B cell (primary cell): ENCODE data around the gene KRT77. TPM values are rescaled to one million over a fixed set of nuclear protein-coding genes. Genes with fewer than 3 reads are reported as not detected.
"Not testable (repeated sequence)": the region's sequence is repeated elsewhere in the genome, so short reads cannot be mapped to it uniquely, and the experiment has no call there.

Source experiments
- ATAC-seq: fragments of 200-7000 bp; cut with Tn5 transposase; one replicate; pipeline ENCODE4 v1.10.0; 2021; ENCODE audit warnings: low read depth, mild to moderate bottlenecking, moderate number of reproducible peaks, moderate library complexity
- CTCF ChIA-PET: fragments of 350-600 bp; sonication (Branson Sonifier 250); formaldehyde crosslinking; loops from one replicate; lab custom pipeline; 2021; ENCODE audit warnings: antibody characterized with exemption, inconsistent platforms; lab: Charles Lee
- POLR2A ChIA-PET: fragments of 350-600 bp; sonication (Branson Sonifier 250); formaldehyde crosslinking; loops from one replicate; lab custom pipeline; 2021; ENCODE audit warnings: antibody characterized with exemption; lab: Charles Lee
- DNase-seq: peaks from one replicate; pipeline ENCODE4 v3.0.0; 2013
- H2AFZ ChIP-seq: 2 replicates; pipeline ENCODE4 v1.6.1; 2012; ENCODE audit warnings: mild to moderate bottlenecking, low read depth, low read length; ENCODE audit not compliant: insufficient read depth, poor library complexity, severe bottlenecking
- H3K27ac ChIP-seq, 2 donors: 1 replicate in 1 of 2; 2 replicates in 1 of 2; pipeline ENCODE4 v1.5.1; 2012 to 2013; ENCODE audit warnings: low read length in 2 of 2, mild to moderate bottlenecking in 2 of 2, moderate library complexity in 1 of 2
- H3K27me3 ChIP-seq, 4 experiments: fragments of 200-600 bp in 1 of 4; sonication (generic) in 1 of 4; replicated peaks in 1 of 4; 1 replicate in 2 of 4; 2 replicates in 2 of 4; pipeline versions ENCODE4 v1.6.1 to v1.7.0; 2013 to 2016; ENCODE audit warnings: low read length in 3 of 4, mild to moderate bottlenecking in 2 of 4, mixed read lengths in 1 of 4, moderate library complexity in 1 of 4; ENCODE audit not compliant: insufficient read depth in 4 of 4, control insufficient read depth in 3 of 4; ENCODE audit errors: control extremely low read depth in 1 of 4
- H3K36me3 ChIP-seq, 2 experiments: replicated peaks in 1 of 2; 1 replicate in 1 of 2; 2 replicates in 1 of 2; pipeline versions ENCODE4 v1.6.1 to v1.7.1; 2013; ENCODE audit warnings: low read length in 1 of 2; ENCODE audit not compliant: insufficient read depth in 2 of 2, control insufficient read depth in 1 of 2; ENCODE audit errors: control extremely low read depth in 1 of 2, extremely low read depth in 1 of 2
- H3K4me1 ChIP-seq, 2 donors: fragments of 200-600 bp in 1 of 2; sonication (generic) in 1 of 2; 1 replicate in 1 of 2; 2 replicates in 1 of 2; pipeline versions ENCODE4 v1.5.1 to v1.6.1; 2013 to 2017; ENCODE audit warnings: low read length in 2 of 2; ENCODE audit not compliant: control insufficient read depth in 2 of 2, insufficient read depth in 2 of 2
- H3K4me2 ChIP-seq: replicated peaks from 2 replicates; pipeline ENCODE3; 2012; ENCODE audit warnings: mild to moderate bottlenecking, low read depth, low read length; ENCODE audit not compliant: poor library complexity, severe bottlenecking
- H3K4me3 ChIP-seq, 5 experiments: fragments of 200-600 bp in 1 of 5; sonication (generic) in 1 of 5; 1 replicate in 3 of 5; 2 replicates in 2 of 5; pipeline versions ENCODE4 v1.5.1 to v1.7.0; 2011 to 2016; ENCODE audit warnings: low read length in 4 of 5, mild to moderate bottlenecking in 4 of 5, low read depth in 2 of 5, control low read depth in 1 of 5, moderate library complexity in 1 of 5; ENCODE audit not compliant: insufficient read depth in 1 of 5; ENCODE audit errors: control extremely low read depth in 1 of 5, extremely low read depth in 1 of 5
- H3K79me2 ChIP-seq: fragments of 200-600 bp; sonication (generic); one replicate; pipeline ENCODE4 v1.6.0; 2016; ENCODE audit warnings: low read length; ENCODE audit not compliant: control insufficient read depth, insufficient read depth
- H3K9ac ChIP-seq: fragments of 200-600 bp; sonication (generic); 2 replicates; pipeline ENCODE4 v1.6.1; 2017; ENCODE audit warnings: mild to moderate bottlenecking, low read length, moderate library complexity
- H3K9me3 ChIP-seq, 3 donors: one replicate each; pipeline versions ENCODE4 v1.6.1 to v1.7.1; 2013; ENCODE audit warnings: low read length in 2 of 3; ENCODE audit not compliant: control insufficient read depth in 2 of 3, insufficient read depth in 1 of 3; ENCODE audit errors: control extremely low read depth in 1 of 3
- H4K20me1 ChIP-seq: 2 replicates; pipeline ENCODE4 v1.6.0; 2012; ENCODE audit warnings: mild to moderate bottlenecking, low read length; ENCODE audit not compliant: insufficient read depth, control insufficient read depth, poor library complexity, severe bottlenecking
- H3K27ac Mint-ChIP-seq: one replicate; pipeline ENCODE4 v1.8.0; 2021; ENCODE audit warnings: mixed read lengths
- H3K27me3 Mint-ChIP-seq: one replicate; pipeline ENCODE4 v1.8.0; 2021; ENCODE audit warnings: mixed read lengths
- H3K4me1 Mint-ChIP-seq: one replicate; pipeline ENCODE4 v1.8.0; 2021; ENCODE audit warnings: mixed read lengths
- H3K4me3 Mint-ChIP-seq: one replicate; pipeline ENCODE4 v1.8.0; 2021; ENCODE audit warnings: mixed read lengths
- H3K9me3 Mint-ChIP-seq: one replicate; pipeline ENCODE4 v1.8.0; 2022; ENCODE audit warnings: mixed read lengths; ENCODE audit not compliant: insufficient read depth
- CTCF ChIP-seq: fragments of 200-600 bp; IDR thresholded peaks from one replicate; pipeline ENCODE4 v1.8.0; 2022; ENCODE audit warnings: antibody characterized with exemption, mild to moderate bottlenecking
- EZH2 ChIP-seq: IDR thresholded peaks from 2 replicates; pipeline ENCODE4 v1.6.1; 2012; ENCODE audit warnings: borderline replicate concordance, low read depth, mild to moderate bottlenecking, moderate library complexity, low read length; ENCODE audit not compliant: insufficient read depth, poor library complexity, severe bottlenecking
- WGBS: methylation state at CpG from one replicate; pipeline ENCODE4 v1.1.5; 2013; ENCODE audit warnings: missing lambda C conversion rate; ENCODE audit not compliant: insufficient coverage; 5-methylcytosine and 5-hydroxymethylcytosine counted together
- intact Hi-C: fragments of 100-400 bp; cut with micrococcal nuclease; formaldehyde crosslinking; loops from one replicate; pipeline ENCODE4 v1.10.0; 2022
- polyA plus RNA-seq: library from polyadenylated mRNA; depleted of rRNA; stranded (reverse); fragments of >200 nt; gene quantifications from 2 replicates; pipeline ENCODE4 v1.2.3, GENCODE V29; 2012
- total RNA-seq, 2 donors: library from RNA; stranded (reverse); fragments of 120-200 nt in 1 of 2; gene quantifications; 1 replicate in 1 of 2; 2 replicates in 1 of 2; pipeline versions ENCODE4 v1.2.3 to v1.2.4, GENCODE V29; 2013 to 2022

KRT77 gene
- total and polyA plus RNA-seq, 2 donors (not counting 1 experiment from before 2014, with no cell fraction given) = not detected

GRCh38 chr12:52670961-52671360 lies 32.4 kb downstream of the KRT77 start:
- POLR2A ChIA-PET = no interaction called here
- H3K9me3 ChIP-seq = no peaks in the 10 kb centered on the region

GRCh38 chr12:52670506-52670905 lies 32.8 kb downstream of the KRT77 start:
- Histone ChIP-seq H3K9me3 (no peaks in the 10 kb centered on the region), H3K9ac (no peak overlapping the region), H3K4me2 (no peak overlapping the region), H3K27me3 (no peaks in the 10 kb centered on the region), H3K4me3 (no peak overlapping the region), H4K20me1 (no peaks in the 10 kb centered on the region), H3K36me3 (no peaks in the 10 kb centered on the region), H2AFZ (no peak overlapping the region), H3K27ac (no peak overlapping the region), H3K4me1 (no peaks in the 10 kb centered on the region), H3K79me2 (no peaks in the 10 kb centered on the region)
- no peak for TF ChIP-seq CTCF
- no CpG with 5 or more reads among the region's 4 CpGs for WGBS
- no peaks in the 10 kb centered on the region for H3K9me3 Mint-ChIP-seq
- H3K4me3 Mint-ChIP-seq = no peak overlapping the region
- ChIA-PET CTCF (no interaction called here), POLR2A (no interaction called here)
- DNase-seq (no peak), ATAC-seq (no peak)
- intact Hi-C loops = no loop called here
- no peak overlapping the region for H3K27ac Mint-ChIP-seq
- H3K27me3 Mint-ChIP-seq = peaks cover 10% of the 10 kb centered on the region
- no peaks in the 10 kb centered on the region for H3K4me1 Mint-ChIP-seq

More at GRCh38 chr12:52670961-52671360, 32.4 kb downstream of the KRT77 start:
- Histone ChIP-seq H3K4me1 (no peaks in the 10 kb centered on the region), H3K27ac (no peak overlapping the region), H2AFZ (no peak overlapping the region), H3K9ac (no peak overlapping the region), H4K20me1 (no peaks in the 10 kb centered on the region), H3K4me3 (no peak overlapping the region), H3K4me2 (no peak overlapping the region), H3K79me2 (no peaks in the 10 kb centered on the region), H3K36me3 (no peaks in the 10 kb centered on the region), H3K27me3 (no peaks in the 10 kb centered on the region)
- Mint-ChIP-seq H3K27ac (no peak overlapping the region), H3K27me3 (peaks cover 9% of the 10 kb centered on the region), H3K4me3 (no peak overlapping the region), H3K9me3 (no peaks in the 10 kb centered on the region), H3K4me1 (no peaks in the 10 kb centered on the region)
- WGBS = 91% methylated on average over 3 of the region's 3 CpGs
- intact Hi-C loops = no loop called here
- ATAC-seq (no peak), DNase-seq (no peak)
- TF ChIP-seq CTCF = no peak
- TF ChIP-seq EZH2 = no peak
- CTCF ChIA-PET = no interaction called here

- H3K4me2 ChIP-seq, H2AFZ ChIP-seq, H3K27me3 ChIP-seq, H3K4me1 ChIP-seq, H3K79me2 ChIP-seq, H3K27ac Mint-ChIP-seq, H3K4me1 Mint-ChIP-seq, H3K9me3 Mint-ChIP-seq, intact Hi-C loops, H3K27ac ChIP-seq, H4K20me1 ChIP-seq, CTCF ChIA-PET, POLR2A ChIA-PET, H3K9me3 ChIP-seq, H3K9ac ChIP-seq, H3K36me3 ChIP-seq, DNase-seq, H3K4me3 ChIP-seq, ATAC-seq, H3K4me3 Mint-ChIP-seq: not testable (repeated sequence)
- 60% methylated on average over 1 of the region's 3 CpGs for WGBS
- peaks cover 16% of the 10 kb centered on the region for H3K27me3 Mint-ChIP-seq
These were observed 33.4 kb downstream of the KRT77 start for GRCh38 chr12:52669941-52670340.
